Epidermal melanocyte (primary cell): ENCODE results near the gene TLL1.

Experiments
- DNase-seq: peaks from one replicate; pipeline ENCODE4 v3.0.0; 2011; ENCODE audit warnings: low spot score; ENCODE audit not compliant: insufficient read length

Gene TLL1

GRCh38 chr4:165894159-165894558 lies 21.1 kb downstream of the TLL1 start:
- no peak for DNase-seq

DNA sequence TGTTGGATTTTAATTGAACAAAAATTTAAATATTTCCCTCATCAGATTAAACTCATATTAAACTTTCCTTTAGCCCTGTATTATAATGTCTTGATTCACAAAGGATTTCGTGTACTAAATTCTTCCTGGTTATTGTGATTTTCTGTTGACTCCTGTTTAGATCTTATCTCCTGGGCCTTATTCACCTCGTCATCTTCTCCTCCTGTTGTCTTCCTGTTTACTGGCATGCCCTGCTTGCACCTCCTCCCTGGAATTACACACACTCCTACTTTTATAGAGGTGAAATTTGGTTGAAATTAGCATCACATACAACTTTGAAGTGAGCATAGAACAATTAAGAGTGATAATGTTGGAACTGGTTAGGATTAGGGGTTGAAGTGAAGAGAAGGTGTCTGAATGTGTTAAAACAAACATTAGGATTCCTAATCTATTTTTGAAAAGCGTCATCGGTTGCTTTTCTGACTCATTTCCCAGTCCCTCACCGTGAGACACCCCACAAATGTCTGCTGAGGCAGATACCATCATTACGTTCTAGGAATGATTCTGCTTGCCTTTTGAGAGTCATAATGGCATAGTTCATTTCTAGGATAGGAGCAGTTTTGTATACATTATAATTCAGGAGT lies 32.5 kb downstream of the TLL1 start:
- DNase-seq, result no peak

DNA sequence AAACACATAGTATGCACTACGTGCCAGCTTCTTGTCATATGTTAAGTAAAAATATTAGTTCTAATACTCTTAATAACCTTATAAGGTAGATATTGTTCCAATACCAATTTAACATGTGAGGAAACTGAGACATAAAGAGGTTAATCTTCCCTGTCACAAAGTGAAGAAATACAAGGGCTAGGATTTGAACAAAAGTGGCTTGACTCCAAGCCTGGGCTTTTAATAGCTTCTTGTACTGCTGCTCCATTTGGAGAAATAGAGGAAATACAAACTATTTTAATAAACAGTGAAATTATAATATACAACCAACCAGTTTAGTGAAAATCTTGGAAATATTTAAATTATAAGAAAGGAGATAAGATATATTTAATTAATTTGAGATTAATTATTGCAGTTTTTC lies 33.2 kb downstream of the TLL1 start:
- DNase-seq, result no peak

- no peak for DNase-seq
These were observed 36.9 kb downstream of the TLL1 start for GRCh38 chr4:165909947-165910346.

DNA sequence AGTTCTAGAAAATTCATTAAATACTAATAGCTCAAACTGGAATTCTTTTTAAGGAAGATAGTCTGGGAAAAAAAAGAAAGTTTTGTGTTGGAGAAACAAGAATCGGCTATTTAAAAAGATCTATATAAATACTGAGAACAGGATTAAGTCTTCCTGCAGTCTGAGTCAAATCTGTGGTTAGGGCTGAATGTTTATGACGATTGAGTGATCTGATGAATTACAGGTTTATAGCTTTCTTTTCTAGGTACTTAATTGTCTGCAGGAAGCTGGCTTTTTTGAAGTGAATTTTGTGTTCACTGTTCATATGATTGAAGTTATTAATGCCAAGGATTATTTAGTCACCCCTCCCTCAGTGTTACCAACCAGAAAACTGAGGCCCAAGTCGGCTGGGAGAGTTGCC lies 42.2 kb downstream of the TLL1 start:
- no peak for DNase-seq

DNA sequence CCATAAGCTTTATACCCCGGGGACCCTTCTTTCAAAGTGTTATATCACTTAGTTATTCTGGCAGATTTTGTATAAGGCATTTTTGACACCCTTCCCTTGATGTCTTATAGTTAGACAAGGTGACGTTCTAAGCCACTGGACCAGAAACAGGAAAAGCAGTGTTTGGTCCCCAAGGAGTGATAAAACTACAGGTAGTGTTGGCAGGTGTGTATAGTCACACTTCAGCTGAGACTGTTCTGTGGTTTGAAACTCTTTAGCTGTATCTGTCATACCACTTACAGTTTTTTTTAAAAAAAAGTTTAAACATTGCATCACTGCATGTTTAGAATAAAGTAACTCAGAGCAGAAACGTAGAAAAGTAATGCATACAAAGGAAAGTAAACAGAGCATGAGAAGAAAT lies 48.5 kb downstream of the TLL1 start:
- no peak for DNase-seq

- no peak for DNase-seq
These were observed 49.7 kb downstream of the TLL1 start for GRCh38 chr4:165922747-165923146.

- DNase-seq, result no peak
These were observed 53.3 kb downstream of the TLL1 start for GRCh38 chr4:165926307-165926706.

DNA sequence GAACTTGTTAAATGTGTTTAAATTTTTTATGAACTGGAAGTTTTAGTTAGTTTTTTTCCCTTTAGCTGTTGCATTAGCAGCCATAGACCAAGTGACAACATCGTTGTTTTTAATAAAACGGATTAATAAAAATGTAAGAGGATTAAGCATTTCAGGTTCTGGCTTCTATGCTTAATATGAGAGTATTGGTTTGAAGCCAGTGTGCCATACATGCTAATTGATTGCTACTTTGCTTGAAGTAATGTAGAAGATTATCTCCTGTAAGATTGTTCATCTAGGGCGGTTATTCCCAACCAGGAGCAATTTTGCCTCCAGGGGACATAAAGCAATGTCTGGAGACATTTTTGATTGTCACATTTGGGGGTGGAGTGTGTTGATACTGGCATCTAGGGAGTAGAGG lies 54.3 kb downstream of the TLL1 start:
- DNase-seq, result no peak

DNA sequence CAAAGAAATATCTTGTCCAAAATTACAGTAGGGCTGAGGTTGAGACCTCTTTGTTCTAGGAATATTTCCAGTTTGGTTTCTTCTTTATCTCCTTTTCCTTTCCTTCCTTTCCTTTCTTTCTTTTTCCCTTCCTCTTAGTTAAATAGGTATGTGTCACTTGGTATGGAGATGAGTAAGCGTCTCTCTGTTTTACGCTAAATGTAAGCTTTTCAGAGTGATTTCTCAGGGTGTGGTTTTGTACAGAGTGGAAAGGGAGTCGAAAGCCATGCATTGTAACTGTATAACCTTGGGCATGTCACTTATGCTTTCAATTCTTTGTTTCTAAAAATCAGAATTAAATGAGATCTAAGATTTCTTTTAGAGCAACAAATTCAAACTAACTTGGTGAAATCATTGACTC lies 54.8 kb downstream of the TLL1 start:
- no peak for DNase-seq

- no peak for DNase-seq
These were observed 55.6 kb downstream of the TLL1 start for GRCh38 chr4:165928601-165929000.

DNA sequence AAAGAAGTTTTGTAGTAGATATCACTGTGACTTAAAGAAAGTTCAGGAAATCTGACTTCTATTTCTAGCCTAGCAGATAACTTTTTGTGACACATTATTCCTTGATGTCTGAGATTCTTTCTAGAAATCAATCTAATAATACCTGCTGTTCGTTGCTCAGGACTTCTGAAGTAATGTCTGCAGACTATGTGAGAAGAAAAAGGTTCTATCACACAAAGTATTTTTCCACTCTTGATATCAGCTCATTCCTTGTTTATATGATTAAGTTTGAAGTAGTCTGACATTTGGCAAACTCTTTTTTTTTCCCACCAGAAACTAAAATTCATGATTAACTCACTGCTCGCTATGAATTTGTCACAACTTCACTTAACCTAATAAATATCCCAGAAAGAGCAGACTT lies 56.6 kb downstream of the TLL1 start:
- DNase-seq, result no peak

GRCh38 chr4:165931741-165932140 lies 58.7 kb downstream of the TLL1 start:
- DNase-seq, result no peak

DNA sequence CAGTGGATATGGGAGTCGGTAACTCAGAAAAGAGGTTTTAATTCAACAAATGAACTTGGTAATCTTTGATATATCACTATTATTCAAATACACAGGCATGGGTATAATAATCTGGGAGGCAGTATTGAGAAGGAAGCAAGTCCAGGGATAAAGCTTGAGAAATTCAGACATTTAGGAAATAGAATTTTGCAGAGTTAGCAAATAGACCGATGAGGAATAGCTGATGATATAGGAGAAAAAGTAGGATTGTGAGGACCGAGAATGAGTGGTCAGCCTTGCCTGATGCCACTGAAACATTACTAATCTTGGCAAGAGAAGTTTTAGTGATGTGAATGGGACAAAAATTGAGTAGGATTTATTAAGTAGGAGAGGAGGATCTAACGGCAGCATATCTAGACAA lies 71.9 kb downstream of the TLL1 start:
- no peak for DNase-seq

DNA sequence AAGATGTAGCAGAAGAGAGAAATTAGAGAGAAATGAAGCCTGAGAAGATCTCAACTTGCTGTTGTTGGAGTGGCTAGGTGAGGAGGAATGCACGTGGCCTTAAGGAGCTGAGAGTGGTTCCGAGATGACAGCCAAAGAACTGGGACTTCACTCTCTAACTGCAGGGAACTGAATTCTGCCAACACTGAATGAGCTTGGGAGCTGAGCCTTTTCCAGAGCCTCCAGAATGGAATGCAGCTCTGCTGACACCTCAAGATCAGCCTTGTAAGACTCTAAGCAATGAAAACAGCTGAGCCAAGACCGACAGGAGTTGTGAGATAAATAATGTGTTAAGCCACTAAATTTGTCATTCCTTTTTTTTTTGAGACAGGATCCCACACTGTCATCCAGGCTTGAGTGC lies 73.0 kb downstream of the TLL1 start:
- no peak for DNase-seq

- DNase-seq, result no peak
These were observed 74.0 kb downstream of the TLL1 start for GRCh38 chr4:165947019-165947418.

- no peak for DNase-seq
These were observed 80.1 kb downstream of the TLL1 start for GRCh38 chr4:165953181-165953580.

GRCh38 chr4:165963621-165964020 lies 90.6 kb downstream of the TLL1 start:
- DNase-seq, result no peak

- DNase-seq, result no peak
These were observed 91.6 kb downstream of the TLL1 start for GRCh38 chr4:165964591-165964990.

- DNase-seq, result no peak
These were observed 92.5 kb downstream of the TLL1 start for GRCh38 chr4:165965503-165965902.

DNA sequence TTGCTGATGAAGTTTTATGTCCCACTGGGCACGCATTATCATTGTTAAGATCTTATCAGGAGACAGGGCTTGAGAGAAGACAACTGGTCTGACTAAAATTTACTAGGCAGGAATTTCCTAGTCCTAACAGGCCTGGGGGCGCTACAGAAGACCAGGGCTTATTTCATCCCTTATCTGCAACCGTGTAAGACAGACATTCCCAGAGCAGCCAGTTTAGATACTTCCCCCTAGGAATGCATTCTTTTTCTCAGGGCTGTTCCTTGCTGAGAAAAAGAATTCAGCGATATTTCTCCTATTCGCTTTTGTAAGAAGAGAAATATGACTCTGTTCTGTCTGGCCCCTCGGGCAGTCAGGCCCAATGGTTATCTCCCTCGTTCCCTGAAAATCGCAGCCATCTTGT lies 93.8 kb downstream of the TLL1 start:
- DNase-seq, result no peak

- DNase-seq, result no peak
These were observed 94.4 kb downstream of the TLL1 start for GRCh38 chr4:165967486-165967885.

DNA sequence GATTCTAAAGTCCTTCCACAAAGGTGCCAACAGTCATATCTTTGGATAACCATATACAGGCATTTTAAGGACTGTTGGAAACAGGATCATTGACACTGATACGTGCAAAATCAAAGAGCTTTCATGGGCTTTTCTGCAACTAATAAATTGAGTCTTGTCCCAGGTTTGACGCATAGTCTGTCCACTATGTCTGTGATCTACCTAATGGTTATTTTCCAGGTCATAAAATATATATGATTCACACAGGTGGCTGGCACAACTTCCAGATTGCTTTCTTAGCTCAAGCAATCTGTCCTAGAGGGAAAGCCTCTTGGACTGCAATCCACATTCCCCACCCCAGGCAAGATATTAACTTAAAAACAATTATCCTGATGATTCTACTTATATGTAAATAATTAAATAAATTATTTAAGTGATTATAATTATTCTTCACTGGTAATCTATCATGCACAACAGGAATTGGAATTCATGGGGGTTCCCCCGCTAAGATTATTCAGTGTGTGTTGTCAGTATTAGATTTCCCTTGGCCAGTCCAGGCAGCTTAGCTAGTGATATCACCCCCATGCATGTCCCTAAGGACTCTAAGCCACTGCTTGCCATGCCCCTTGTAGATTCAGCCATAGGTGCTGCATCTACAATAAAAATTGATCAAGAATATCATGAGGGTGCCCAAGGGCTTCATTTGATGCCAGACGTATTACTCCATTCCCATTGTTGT lies 97.8 kb downstream of the TLL1 start:
- no peak for DNase-seq
